Panc1 (cell line): ENCODE results near the gene CTCFL. TPM values are rescaled to one million over a fixed set of nuclear protein-coding genes. Genes with fewer than 3 reads are reported as not detected.

Experiments used
- ATAC-seq: fragments of 200-7000 bp; cut with Tn5 transposase; 2 replicates; pipeline ENCODE4 v1.9.1; 2020; ENCODE audit warnings: mild to moderate bottlenecking, moderate library complexity
- BruUV-seq: library from RNA; stranded (reverse); fragments of 400-500 nt; replicated peaks from 2 replicates; lab custom pipeline; 2021; lab: Mats Ljungman, UMichigan
- CTCF ChIA-PET: fragments of 300-600 bp; sonication (Branson Sonifier 250); formaldehyde crosslinking; loops from one replicate; lab custom pipeline; 2022; ENCODE audit warnings: antibody characterized with exemption; lab: Charles Lee
- POLR2A ChIA-PET: fragments of 300-600 bp; sonication (Branson Sonifier 250); formaldehyde crosslinking; loops from one replicate; lab custom pipeline; 2022; ENCODE audit warnings: antibody characterized with exemption; lab: Charles Lee
- DNase-seq: peaks from one replicate; pipeline ENCODE4 v3.0.0-alpha.2; 2010; ENCODE audit warnings: low read depth, low spot score
- H3K27ac ChIP-seq: 2 replicates; pipeline ENCODE4 v1.5.1; 2011; ENCODE audit warnings: mild to moderate bottlenecking, low read length, inconsistent platforms
- H3K27me3 ChIP-seq: fragments of 200-500 bp; sonication (Bioruptor generic); 2 replicates; pipeline ENCODE4 v1.6.0; 2014; ENCODE audit warnings: low read length, inconsistent platforms; ENCODE audit not compliant: control insufficient read depth, insufficient read depth
- H3K36me3 ChIP-seq: fragments of 200-500 bp; sonication (Bioruptor generic); 2 replicates; pipeline ENCODE4 v1.5.1; 2014; ENCODE audit warnings: inconsistent platforms, mild to moderate bottlenecking, low read length, moderate library complexity; ENCODE audit not compliant: control insufficient read depth, insufficient read depth
- H3K4me1 ChIP-seq: 2 replicates; pipeline ENCODE4 v1.5.1; 2011; ENCODE audit warnings: inconsistent platforms, mild to moderate bottlenecking, low read length, moderate library complexity; ENCODE audit not compliant: control insufficient read depth, insufficient read depth
- H3K4me3 ChIP-seq, 2 experiments: 2 replicates each; pipeline ENCODE4 v1.5.1; 2011 to 2012; ENCODE audit warnings: low read depth in 2 of 2, low read length in 2 of 2, mild to moderate bottlenecking in 2 of 2, inconsistent platforms in 1 of 2, moderate library complexity in 1 of 2
- H3K9me3 ChIP-seq: fragments of 200-500 bp; sonication (Bioruptor generic); 2 replicates; pipeline ENCODE4 v1.5.1; 2014; ENCODE audit warnings: low read depth, mild to moderate bottlenecking, inconsistent platforms, low read length, moderate library complexity; ENCODE audit not compliant: control insufficient read depth, insufficient read depth
- POLR2AphosphoS5 ChIP-seq: IDR thresholded peaks from 2 replicates; pipeline ENCODE4 v1.6.1; 2012; ENCODE audit warnings: mild to moderate bottlenecking, low read depth, low read length, moderate library complexity
- SIN3A ChIP-seq: IDR thresholded peaks from 2 replicates; pipeline ENCODE4 v1.6.1; 2012; ENCODE audit warnings: low read depth, mild to moderate bottlenecking, low read length, moderate library complexity, borderline replicate concordance; ENCODE audit not compliant: insufficient read depth
- TCF7L2 ChIP-seq: IDR thresholded peaks from 2 replicates; pipeline ENCODE4 v1.6.1; 2011; ENCODE audit warnings: mild to moderate bottlenecking, low read depth, low read length, inconsistent platforms
- in situ Hi-C: cut with HindIII; loops from 2 replicates; pipeline ENCODE4 v1.10.0; 2016; ENCODE audit warnings: low sequenced_read_pairs, low pct_unique_long_range_greater_than_20kb
- intact Hi-C: fragments of 100-400 bp; cut with micrococcal nuclease; formaldehyde crosslinking; loops from one replicate; pipeline ENCODE4 v1.10.0; 2022; ENCODE audit not compliant: unreplicated experiment
- total RNA-seq: library from RNA; stranded (reverse); gene quantifications from one replicate; pipeline ENCODE4 v1.2.1, GENCODE V29; 2021; ENCODE audit not compliant: unreplicated experiment
- TF ChIP-seq, protein P1 (sequence below): fragments of 450-650 bp; IDR thresholded peaks from 2 replicates; pipeline ENCODE4 v1.5.1; 2017; ENCODE audit warnings: mild to moderate bottlenecking
- TF ChIP-seq, protein P2 (sequence below), 2 experiments: IDR thresholded peaks; 2 replicates each; pipeline ENCODE4 v1.6.1; 2011 to 2012; ENCODE audit warnings: low read depth in 2 of 2, control low read depth in 1 of 2, low read length in 1 of 2, mild to moderate bottlenecking in 1 of 2, moderate library complexity in 1 of 2; ENCODE audit not compliant: insufficient read depth in 1 of 2

CTCFL gene
- total RNA-seq, 1 experiment from 2014 or later, result 0.05 TPM

DNA sequence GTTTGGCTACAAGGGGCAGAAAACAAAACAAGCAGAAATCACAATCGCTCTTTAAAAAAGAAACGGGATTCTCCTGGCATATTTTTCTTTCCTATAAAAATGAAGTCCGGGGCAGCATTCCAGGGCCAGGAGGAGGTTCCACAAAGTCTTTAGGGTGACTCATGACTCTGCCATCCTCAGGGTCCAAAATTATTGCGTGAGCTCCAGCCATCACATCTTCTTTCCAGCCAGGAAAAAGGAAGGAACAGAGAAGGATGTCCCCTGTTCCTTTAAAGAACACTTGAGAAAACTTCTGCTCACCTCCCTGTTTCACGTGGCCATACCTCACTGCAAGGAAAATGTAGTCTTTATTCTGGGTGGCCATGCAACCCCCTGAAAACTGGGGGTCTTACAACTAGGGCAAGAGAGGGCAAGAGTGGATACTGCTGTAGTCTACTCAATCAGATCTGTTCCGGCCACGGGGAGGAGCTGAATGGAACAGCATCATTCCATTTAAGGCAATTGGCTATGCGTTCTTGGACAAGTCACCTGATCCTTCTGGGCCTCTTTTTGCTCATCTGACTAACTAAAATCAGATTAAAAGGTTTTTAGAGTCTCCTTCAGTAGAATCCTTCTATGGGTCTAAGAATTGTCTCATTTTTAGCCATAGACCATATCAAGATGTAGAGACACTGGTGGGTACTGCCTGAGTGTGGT lies 49.4 kb downstream of the CTCFL start:
- ChIA-PET CTCF (no interaction called here), POLR2A (no interaction called here)
- TF ChIP-seq, protein P1, sequence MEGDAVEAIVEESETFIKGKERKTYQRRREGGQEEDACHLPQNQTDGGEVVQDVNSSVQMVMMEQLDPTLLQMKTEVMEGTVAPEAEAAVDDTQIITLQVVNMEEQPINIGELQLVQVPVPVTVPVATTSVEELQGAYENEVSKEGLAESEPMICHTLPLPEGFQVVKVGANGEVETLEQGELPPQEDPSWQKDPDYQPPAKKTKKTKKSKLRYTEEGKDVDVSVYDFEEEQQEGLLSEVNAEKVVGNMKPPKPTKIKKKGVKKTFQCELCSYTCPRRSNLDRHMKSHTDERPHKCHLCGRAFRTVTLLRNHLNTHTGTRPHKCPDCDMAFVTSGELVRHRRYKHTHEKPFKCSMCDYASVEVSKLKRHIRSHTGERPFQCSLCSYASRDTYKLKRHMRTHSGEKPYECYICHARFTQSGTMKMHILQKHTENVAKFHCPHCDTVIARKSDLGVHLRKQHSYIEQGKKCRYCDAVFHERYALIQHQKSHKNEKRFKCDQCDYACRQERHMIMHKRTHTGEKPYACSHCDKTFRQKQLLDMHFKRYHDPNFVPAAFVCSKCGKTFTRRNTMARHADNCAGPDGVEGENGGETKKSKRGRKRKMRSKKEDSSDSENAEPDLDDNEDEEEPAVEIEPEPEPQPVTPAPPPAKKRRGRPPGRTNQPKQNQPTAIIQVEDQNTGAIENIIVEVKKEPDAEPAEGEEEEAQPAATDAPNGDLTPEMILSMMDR, result no peak
- TF ChIP-seq, protein P2, sequence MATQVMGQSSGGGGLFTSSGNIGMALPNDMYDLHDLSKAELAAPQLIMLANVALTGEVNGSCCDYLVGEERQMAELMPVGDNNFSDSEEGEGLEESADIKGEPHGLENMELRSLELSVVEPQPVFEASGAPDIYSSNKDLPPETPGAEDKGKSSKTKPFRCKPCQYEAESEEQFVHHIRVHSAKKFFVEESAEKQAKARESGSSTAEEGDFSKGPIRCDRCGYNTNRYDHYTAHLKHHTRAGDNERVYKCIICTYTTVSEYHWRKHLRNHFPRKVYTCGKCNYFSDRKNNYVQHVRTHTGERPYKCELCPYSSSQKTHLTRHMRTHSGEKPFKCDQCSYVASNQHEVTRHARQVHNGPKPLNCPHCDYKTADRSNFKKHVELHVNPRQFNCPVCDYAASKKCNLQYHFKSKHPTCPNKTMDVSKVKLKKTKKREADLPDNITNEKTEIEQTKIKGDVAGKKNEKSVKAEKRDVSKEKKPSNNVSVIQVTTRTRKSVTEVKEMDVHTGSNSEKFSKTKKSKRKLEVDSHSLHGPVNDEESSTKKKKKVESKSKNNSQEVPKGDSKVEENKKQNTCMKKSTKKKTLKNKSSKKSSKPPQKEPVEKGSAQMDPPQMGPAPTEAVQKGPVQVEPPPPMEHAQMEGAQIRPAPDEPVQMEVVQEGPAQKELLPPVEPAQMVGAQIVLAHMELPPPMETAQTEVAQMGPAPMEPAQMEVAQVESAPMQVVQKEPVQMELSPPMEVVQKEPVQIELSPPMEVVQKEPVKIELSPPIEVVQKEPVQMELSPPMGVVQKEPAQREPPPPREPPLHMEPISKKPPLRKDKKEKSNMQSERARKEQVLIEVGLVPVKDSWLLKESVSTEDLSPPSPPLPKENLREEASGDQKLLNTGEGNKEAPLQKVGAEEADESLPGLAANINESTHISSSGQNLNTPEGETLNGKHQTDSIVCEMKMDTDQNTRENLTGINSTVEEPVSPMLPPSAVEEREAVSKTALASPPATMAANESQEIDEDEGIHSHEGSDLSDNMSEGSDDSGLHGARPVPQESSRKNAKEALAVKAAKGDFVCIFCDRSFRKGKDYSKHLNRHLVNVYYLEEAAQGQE (IDR thresholded peaks at IDR 0.05; ENCODE audit: insufficient read depth in 1 of 2, low read depth in 2 of 2, low read length in 1 of 2), result no peak
- TF ChIP-seq TCF7L2, result no peak
- no peak for TF ChIP-seq SIN3A
- no peaks in the 10 kb centered on the region for H3K36me3 ChIP-seq
- ATAC-seq (no peak), DNase-seq (no peak)
- intact Hi-C loops, result no loop called here
- H3K27me3 ChIP-seq, result no peaks in the 10 kb centered on the region; the same call in 1 of the 2 replicates
- BruUV-seq, result no TSS peak
- no peak overlapping the region for H3K27ac ChIP-seq
- no peaks in the 10 kb centered on the region for H3K9me3 ChIP-seq
- in situ Hi-C loops, result no loop called here
- no peak overlapping the region for H3K4me3 ChIP-seq
- no peaks in the 10 kb centered on the region for H3K4me1 ChIP-seq

DNA sequence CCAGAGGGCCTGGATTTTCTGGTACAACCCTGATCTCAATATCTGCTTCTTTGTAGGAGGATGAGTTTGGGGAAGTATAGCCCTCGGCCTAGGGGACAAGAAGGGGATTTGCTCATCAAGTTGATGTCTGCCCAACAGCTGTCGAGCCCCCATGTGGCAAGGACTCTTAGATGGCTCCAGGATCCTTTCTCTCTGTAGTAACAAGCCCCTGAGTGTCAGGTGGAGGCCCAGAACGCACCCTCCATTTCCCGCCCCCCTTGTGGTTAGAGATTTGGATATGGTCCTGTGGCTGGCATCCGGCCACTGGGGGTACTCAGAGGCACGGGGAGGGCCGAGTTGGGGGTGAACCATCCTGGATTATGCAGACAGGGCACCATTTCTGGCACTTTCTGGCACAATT lies 50.1 kb downstream of the CTCFL start:
- Histone ChIP-seq H3K4me3 (no peak overlapping the region), H3K9me3 (no peaks in the 10 kb centered on the region), H3K27me3 (no peaks in the 10 kb centered on the region; the same call in 1 of the 2 replicates), H3K27ac (no peak overlapping the region), H3K4me1 (no peaks in the 10 kb centered on the region), H3K36me3 (no peaks in the 10 kb centered on the region)
- TF ChIP-seq SIN3A (no peak), POLR2AphosphoS5 (no peak), TCF7L2 (no peak)
- TF ChIP-seq, protein P1, result no peak
- TF ChIP-seq, protein P2 (IDR thresholded peaks at IDR 0.05; ENCODE audit: insufficient read depth in 1 of 2, low read depth in 2 of 2, low read length in 1 of 2), result no peak
- in situ Hi-C loops (no loop called here), intact Hi-C loops (no loop called here)
- BruUV-seq, result no TSS peak
- ATAC-seq (no peak), DNase-seq (no peak)
- ChIA-PET POLR2A (no interaction called here), CTCF (no interaction called here)
